Measurements from ENCODE around the gene SH3PXD2A.

Gene SH3PXD2A

GRCh38 chr10:103550229-103550628 is 305.1 kb downstream of the SH3PXD2A start:
- no peak for DNase-seq

- no peak for DNase-seq
These were observed 306.1 kb downstream of the SH3PXD2A start for GRCh38 chr10:103549349-103549685.

GRCh38 chr10:103548581-103549348 is 306.6 kb downstream of the SH3PXD2A start:
- DNase-seq, result no peak

- no peak for DNase-seq
These were observed 307.4 kb downstream of the SH3PXD2A start for GRCh38 chr10:103548006-103548405.

GRCh38 chr10:103547391-103547946 is 307.9 kb downstream of the SH3PXD2A start:
- no peak for DNase-seq

GRCh38 chr10:103546401-103546800 is 309.0 kb downstream of the SH3PXD2A start:
- DNase-seq, result no peak

GRCh38 chr10:103545771-103546281 is 309.6 kb downstream of the SH3PXD2A start:
- no peak for DNase-seq

- no peak for DNase-seq
These were observed 310.0 kb downstream of the SH3PXD2A start for GRCh38 chr10:103545366-103545765.

GRCh38 chr10:103544657-103545310 is 310.6 kb downstream of the SH3PXD2A start:
- DNase-seq, result no peak
